ENCODE results near the gene HOXD3.

DNA sequence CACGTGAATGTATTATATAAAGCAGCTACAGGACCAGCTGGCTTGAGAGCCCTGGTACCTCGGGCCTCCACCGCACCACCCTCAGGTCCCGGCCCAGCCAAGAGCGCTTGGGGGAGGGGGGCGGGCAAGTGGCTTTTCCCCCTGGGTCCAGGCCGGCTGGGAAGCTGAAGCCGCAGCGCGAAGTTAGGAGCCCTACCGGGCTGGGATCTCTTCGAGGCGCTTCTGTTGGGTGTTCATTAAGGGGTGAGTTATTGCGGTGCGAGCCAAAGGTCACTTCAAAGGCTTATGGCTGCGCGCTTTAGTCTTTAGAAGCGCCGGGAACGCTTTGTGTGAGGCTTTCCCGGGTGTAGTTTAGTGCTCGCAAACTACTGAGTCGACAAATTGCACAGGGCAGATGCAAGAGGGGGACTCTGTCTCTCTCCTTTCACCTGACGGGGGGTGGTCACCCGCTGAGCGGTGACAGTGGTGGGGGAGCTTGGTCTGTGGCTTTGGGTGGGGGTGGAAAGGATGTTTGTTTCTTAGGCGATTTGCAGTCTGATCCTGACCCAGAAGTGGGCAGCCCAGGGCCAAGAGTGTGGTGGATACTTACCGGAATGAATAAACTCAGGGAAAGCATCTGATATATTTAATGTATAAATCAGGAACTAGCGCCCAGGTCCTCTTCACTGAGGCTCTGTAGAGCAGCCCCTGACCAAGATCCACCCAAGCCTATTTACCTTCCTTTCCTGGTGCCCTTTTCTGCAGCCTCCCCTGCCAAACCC is 6.0 kb downstream of the HOXD3 start:
- TF ChIP-seq, protein P1, sequence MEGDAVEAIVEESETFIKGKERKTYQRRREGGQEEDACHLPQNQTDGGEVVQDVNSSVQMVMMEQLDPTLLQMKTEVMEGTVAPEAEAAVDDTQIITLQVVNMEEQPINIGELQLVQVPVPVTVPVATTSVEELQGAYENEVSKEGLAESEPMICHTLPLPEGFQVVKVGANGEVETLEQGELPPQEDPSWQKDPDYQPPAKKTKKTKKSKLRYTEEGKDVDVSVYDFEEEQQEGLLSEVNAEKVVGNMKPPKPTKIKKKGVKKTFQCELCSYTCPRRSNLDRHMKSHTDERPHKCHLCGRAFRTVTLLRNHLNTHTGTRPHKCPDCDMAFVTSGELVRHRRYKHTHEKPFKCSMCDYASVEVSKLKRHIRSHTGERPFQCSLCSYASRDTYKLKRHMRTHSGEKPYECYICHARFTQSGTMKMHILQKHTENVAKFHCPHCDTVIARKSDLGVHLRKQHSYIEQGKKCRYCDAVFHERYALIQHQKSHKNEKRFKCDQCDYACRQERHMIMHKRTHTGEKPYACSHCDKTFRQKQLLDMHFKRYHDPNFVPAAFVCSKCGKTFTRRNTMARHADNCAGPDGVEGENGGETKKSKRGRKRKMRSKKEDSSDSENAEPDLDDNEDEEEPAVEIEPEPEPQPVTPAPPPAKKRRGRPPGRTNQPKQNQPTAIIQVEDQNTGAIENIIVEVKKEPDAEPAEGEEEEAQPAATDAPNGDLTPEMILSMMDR (IDR thresholded peaks at IDR 0.05), result no peak
- TF ChIP-seq POLR2A (IDR thresholded peaks at IDR 0.05) (no peak), POLR2AphosphoS5 (IDR thresholded peaks at IDR 0.05) (no peak)
